ENCODE data around the gene CHIT1.

DNA sequence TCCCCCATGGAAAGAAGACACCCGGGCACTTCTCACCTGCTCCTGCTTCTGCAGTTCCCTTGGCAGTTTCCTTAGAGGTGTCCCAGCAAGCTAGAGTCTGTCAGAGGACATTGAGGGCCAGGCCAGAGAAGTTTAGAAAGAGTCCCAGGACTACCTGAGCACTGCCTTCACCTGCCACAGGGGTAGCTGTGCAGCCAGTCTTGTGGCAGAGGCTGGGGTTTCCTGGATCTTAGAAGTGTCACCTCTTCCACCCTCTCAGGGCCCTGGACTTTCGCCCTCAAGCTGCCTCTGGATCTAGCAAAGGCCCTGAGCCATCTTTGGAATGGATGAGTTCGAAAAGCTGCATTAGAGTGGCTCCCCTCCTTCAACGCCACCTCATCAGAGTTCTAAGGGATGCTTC, 41.0 kb upstream of the CHIT1 start:
- TF ChIP-seq, protein P1, sequence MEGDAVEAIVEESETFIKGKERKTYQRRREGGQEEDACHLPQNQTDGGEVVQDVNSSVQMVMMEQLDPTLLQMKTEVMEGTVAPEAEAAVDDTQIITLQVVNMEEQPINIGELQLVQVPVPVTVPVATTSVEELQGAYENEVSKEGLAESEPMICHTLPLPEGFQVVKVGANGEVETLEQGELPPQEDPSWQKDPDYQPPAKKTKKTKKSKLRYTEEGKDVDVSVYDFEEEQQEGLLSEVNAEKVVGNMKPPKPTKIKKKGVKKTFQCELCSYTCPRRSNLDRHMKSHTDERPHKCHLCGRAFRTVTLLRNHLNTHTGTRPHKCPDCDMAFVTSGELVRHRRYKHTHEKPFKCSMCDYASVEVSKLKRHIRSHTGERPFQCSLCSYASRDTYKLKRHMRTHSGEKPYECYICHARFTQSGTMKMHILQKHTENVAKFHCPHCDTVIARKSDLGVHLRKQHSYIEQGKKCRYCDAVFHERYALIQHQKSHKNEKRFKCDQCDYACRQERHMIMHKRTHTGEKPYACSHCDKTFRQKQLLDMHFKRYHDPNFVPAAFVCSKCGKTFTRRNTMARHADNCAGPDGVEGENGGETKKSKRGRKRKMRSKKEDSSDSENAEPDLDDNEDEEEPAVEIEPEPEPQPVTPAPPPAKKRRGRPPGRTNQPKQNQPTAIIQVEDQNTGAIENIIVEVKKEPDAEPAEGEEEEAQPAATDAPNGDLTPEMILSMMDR (IDR thresholded peaks at IDR 0.05), result no peak
- TF ChIP-seq POLR2A (IDR thresholded peaks at IDR 0.05) (no peak), EP300 (IDR thresholded peaks at IDR 0.05) (no peak)

Measured in ovary (tissue), 3 donors.